Memory B cell (primary cell): Measurements from ENCODE around the gene TSPAN10.
A peak's percentile ranks its signal among the peaks of the same experiment; 100 is the strongest.

Experiments
- ATAC-seq: fragments of 150-1000 bp; cut with Tn5 transposase; 2 replicates; pipeline ENCODE4 v1.10.0; 2021; ENCODE audit warnings: low read depth, mild to moderate bottlenecking, moderate library complexity
- DNase-seq, 2 donors: peaks; one replicate each; pipeline ENCODE4 v3.0.0; 2022; ENCODE audit warnings: low spot score in 2 of 2
- H3K27ac Mint-ChIP-seq: one replicate; pipeline ENCODE4 v1.8.0; 2022; ENCODE audit warnings: mild to moderate bottlenecking, moderate library complexity, mixed read lengths
- H3K27me3 Mint-ChIP-seq: one replicate; pipeline ENCODE4 v1.8.0; 2022; ENCODE audit warnings: mixed read lengths
- H3K36me3 Mint-ChIP-seq: one replicate; pipeline ENCODE4 v1.8.0; 2022; ENCODE audit warnings: mild to moderate bottlenecking, mixed read lengths
- H3K4me1 Mint-ChIP-seq: one replicate; pipeline ENCODE4 v1.8.0; 2022; ENCODE audit warnings: mixed read lengths
- H3K4me3 Mint-ChIP-seq: one replicate; pipeline ENCODE4 v1.8.0; 2022; ENCODE audit warnings: mild to moderate bottlenecking, moderate library complexity, mixed read lengths
- H3K9me3 Mint-ChIP-seq: one replicate; pipeline ENCODE4 v1.8.0; 2022; ENCODE audit warnings: mixed read lengths

Gene TSPAN10

DNA sequence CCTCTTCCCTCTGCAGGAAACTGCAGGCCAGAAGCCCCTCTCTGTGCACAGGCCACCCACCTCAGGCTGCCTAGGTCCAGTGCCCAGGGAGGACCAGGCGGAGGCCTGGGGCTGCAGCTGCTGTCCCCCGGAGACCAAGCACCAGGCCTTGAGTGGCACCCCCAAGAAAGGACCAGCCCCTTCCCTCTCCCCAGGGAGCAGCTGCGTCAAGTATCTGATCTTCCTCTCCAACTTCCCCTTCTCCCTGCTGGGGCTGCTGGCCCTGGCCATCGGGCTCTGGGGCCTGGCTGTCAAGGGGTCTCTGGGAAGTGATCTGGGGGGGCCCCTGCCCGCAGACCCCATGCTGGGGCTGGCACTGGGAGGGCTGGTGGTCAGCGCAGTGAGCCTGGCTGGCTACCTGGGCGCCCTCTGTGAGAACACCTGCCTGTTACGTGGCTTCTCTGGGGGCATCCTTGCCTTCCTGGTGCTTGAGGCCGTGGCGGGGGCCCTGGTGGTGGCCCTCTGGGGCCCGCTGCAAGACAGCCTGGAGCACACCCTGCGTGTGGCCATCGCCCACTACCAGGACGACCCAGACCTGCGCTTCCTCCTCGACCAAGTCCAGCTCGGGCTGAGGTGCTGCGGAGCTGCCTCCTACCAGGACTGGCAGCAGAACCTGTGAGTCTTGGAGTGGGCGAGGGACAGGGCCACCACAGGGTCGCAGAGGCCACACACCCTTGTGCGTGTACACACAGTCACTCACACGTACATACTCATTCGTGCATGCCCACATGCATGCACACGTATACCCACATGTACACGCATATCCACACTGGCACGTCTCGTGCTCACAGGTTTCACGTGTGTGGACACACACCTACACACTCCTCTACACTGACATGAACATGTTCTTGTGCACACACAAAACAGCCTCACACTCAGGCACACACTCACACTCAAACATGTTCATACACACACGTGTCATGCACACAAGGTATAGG is 8.3 kb downstream of the TSPAN10 start:
- no peaks in the 10 kb centered on the region for H3K36me3 Mint-ChIP-seq
- ATAC-seq: no peak
- H3K27me3 Mint-ChIP-seq: peaks cover 2% of the 10 kb centered on the region

DNA sequence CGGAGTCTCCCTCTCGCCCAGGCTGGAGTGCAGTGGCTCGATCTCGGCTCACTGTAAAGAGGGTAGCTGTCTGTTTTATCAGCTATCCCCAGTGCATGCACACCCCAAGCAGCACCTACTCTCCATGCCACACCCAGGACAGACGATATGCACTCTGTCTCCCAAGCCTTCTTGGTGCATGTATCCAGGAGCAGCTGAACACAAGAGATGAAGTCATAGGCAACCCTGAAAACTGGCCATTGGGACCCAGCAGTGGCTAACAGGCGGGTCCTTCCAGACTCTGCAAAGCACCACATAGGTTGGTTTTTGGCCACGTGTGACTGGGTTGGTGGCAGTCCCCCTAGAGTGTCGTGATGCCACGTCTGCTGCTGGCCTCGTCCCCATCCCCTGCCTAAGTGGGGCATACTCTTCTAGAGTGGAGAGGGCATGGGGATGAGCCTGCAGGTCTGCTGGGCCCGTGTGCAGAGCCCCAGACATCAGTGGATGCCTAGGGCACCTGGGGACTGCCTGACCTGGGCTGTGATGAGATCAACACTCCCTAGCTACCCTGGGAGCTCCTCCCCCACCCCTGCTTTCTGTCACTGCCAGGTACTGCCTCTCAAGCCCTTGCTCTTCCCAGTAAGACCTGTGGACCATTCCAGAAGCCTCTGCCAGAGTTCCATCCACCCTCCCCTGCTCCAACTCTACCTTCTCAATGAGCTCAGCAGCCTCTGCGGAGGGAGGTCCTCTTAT is 10.0 kb downstream of the TSPAN10 start:
- no peaks in the 10 kb centered on the region for H3K9me3 Mint-ChIP-seq
- no peak for ATAC-seq
- H3K27me3 Mint-ChIP-seq: peaks cover 5% of the 10 kb centered on the region
- DNase-seq: no peak
- H3K27ac Mint-ChIP-seq: no peak overlapping the region
- H3K4me1 Mint-ChIP-seq: peaks cover 5% of the 10 kb centered on the region
- no peak overlapping the region for H3K4me3 Mint-ChIP-seq
- no peaks in the 10 kb centered on the region for H3K36me3 Mint-ChIP-seq

More for the DNA sequence above, 8.3 kb downstream of the TSPAN10 start:
- DNase-seq: no peak
- Mint-ChIP-seq H3K9me3 (no peaks in the 10 kb centered on the region), H3K27ac (no peak overlapping the region), H3K4me1 (peaks cover 2% of the 10 kb centered on the region), H3K4me3 (no peak overlapping the region)

DNA sequence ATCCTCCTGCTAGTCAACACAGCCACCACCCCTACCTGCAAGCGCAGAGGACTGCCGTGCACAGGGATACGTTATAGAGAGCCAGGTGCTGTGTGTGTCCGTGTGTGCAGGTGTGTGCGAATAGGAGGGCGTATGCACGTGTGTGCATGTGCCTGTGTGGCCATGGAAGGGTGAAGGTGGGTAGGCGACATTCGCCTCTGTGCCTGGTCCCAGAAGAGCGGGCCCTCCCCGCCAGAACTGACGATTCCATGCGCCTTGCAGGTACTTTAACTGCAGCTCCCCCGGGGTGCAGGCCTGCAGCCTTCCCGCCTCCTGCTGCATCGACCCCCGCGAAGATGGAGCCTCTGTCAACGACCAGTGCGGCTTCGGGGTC is 10.6 kb downstream of the TSPAN10 start:
- no peak for ATAC-seq
- DNase-seq: no peak
- Mint-ChIP-seq H3K4me1 (peaks cover 5% of the 10 kb centered on the region), H3K4me3 (no peak overlapping the region), H3K36me3 (no peaks in the 10 kb centered on the region), H3K27ac (no peak overlapping the region), H3K9me3 (no peaks in the 10 kb centered on the region), H3K27me3 (peaks cover 5% of the 10 kb centered on the region)

DNA sequence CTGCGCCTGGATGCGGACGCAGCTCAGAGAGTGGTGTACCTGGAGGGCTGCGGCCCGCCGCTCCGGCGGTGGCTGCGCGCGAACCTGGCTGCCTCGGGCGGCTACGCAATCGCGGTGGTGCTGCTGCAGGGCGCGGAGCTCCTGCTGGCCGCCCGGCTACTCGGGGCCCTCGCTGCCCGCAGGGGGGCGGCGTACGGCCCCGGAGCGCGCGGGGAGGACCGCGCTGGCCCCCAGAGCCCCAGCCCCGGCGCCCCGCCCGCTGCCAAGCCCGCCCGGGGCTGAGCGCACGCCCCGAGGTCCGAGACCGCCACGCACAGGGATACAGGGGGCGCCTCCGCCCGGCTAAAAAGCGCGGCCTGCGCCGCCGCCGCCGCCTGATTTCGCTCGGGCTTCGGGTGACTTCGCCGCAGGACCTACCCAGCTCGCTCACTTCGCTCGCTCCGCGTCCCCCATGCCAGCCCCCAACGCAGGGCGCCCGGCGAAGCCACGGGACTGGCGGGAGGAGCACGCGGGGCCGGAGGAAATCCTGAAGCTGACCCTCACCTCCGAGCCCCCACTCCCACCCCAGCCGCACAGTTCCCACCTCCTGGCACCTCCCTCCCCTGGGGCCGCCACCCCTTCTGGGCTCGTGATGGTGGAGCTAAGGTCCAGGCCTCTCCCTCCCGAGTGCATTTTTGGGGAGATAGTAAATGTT is 11.2 kb downstream of the TSPAN10 start:
- H3K36me3 Mint-ChIP-seq: no peaks in the 10 kb centered on the region
- H3K9me3 Mint-ChIP-seq: no peaks in the 10 kb centered on the region
- no peak overlapping the region for H3K27ac Mint-ChIP-seq
- no peak for ATAC-seq
- H3K27me3 Mint-ChIP-seq: peaks cover 5% of the 10 kb centered on the region
- peaks cover 5% of the 10 kb centered on the region for H3K4me1 Mint-ChIP-seq
- no peak overlapping the region for H3K4me3 Mint-ChIP-seq
- no peak for DNase-seq

DNA sequence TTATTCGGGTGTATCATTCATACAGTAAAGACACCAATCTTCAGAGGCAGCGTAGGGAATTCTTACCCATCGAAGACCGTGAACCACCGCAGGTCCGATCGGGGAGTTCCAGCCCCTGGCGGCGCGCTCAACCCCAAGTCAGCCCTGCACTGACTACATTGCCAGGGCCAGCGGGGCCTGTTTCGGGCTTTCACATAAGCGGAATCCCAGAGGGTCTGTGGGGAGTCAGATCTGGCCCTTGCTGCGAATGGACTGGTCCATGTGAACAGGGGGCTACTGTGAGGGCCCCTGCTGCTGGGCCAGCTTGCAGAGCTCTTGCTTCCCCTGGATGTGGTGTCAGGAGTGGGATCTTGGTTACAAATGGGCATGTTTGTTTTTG is 11.7 kb downstream of the TSPAN10 start:
- Mint-ChIP-seq H3K36me3 (no peaks in the 10 kb centered on the region), H3K4me3 (no peak overlapping the region), H3K27ac (no peak overlapping the region), H3K9me3 (no peaks in the 10 kb centered on the region), H3K27me3 (peaks cover 9% of the 10 kb centered on the region), H3K4me1 (peaks cover 10% of the 10 kb centered on the region)
- DNase-seq (no peak), ATAC-seq (no peak)

DNA sequence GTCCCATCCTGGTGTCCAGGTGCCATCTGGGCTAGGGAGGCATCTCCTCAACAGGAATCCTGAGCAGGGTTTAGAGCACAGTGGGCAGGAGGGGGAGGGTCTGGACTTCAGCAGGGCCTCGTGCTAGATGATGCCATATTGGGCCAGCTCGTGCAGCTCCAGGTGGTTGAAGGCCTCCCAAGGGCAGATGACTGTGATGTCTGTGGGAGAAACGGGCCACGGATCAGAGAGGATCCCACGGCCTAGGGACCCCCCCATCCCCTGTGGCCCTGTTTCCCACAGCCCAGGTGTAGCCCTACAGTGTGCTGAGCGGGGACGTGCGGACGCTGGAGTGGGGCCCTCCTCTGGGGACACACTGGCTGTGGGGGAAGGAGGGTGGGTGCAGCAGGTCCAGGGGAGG is 14.0 kb downstream of the TSPAN10 start:
- H3K36me3 Mint-ChIP-seq: no peaks in the 10 kb centered on the region

DNA sequence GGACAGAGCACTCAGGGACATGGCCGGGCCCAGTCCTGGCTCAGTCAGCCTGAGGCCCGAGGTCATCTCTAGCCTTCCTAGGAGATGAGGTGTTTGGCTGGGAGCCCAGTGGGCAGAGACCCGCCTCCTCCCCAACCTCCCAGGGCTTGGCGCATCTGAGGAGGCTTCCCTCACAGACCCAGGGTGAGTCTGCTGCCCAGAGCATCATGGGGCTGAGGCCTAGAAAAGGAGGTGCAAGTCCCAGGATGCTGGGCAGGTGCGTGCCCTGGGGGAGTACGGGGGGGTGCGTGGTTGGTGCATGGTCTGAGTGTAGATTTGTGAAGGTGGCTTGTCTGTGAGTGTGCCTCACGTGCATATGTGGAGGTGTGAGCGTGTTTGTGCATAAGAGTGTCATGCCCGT is 14.7 kb downstream of the TSPAN10 start:
- Mint-ChIP-seq H3K4me3 (peak overlapping the region; percentile 59), H3K36me3 (no peaks in the 10 kb centered on the region), H3K27me3 (peaks cover 7% of the 10 kb centered on the region), H3K27ac (no peak overlapping the region), H3K4me1 (peaks cover 10% of the 10 kb centered on the region), H3K9me3 (no peaks in the 10 kb centered on the region)
- no peak for DNase-seq
- no peak for ATAC-seq

More for the DNA sequence above, 14.0 kb downstream of the TSPAN10 start:
- Mint-ChIP-seq H3K27me3 (peaks cover 7% of the 10 kb centered on the region), H3K4me1 (peaks cover 10% of the 10 kb centered on the region), H3K4me3 (no peak overlapping the region), H3K9me3 (no peaks in the 10 kb centered on the region), H3K27ac (no peak overlapping the region)
- DNase-seq: no peak
- no peak for ATAC-seq

DNA sequence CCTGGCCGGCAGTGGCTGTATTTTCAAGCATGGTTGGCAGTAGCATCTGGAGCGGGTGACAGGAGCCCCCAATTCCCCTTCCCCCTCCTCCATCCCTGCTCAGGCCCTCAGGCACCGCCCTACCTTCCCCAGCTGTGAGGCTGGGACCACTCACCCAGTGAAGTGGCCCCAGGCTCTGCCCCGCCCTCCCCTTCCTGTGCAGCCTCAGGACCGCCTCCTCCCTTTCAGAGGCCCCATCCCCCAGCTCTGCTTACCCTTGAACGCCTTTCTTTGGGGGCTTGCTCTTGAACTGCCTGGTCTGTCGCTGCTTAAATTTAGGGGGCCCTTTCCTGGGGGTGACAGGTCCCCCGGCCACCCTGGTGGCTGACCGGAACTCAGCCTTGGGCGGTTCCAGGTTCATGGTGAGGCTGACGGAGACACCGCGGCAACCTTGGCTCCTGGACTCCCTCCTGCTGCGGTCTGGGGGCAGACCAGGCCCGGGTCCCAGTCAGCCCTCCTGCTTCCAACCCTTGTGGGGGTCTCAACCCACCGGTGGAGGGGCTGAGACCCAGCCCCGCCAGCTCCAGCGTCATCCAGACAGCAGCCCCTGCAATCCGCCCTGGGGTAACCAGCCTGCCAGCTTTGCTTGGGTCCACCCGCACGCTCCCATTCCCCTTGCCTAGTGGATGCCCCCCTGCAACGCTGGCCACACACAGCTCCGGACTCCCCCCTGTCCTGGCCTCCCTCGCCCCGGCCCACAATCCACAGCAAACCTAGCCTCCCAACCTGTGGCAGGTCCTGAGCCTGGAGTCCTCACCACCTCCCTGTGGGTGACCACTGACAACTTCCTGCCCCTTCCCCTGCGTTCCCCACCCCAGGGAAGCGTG is 16.1 kb downstream of the TSPAN10 start:
- peak in 1 of 2 donors; percentile 25 for DNase-seq
- H3K9me3 Mint-ChIP-seq: no peaks in the 10 kb centered on the region
- peaks cover 7% of the 10 kb centered on the region for H3K27me3 Mint-ChIP-seq
- H3K27ac Mint-ChIP-seq: peak overlapping the region; percentile 67
- ATAC-seq: peak; percentile 72
- peaks cover 8% of the 10 kb centered on the region for H3K4me1 Mint-ChIP-seq
- H3K4me3 Mint-ChIP-seq: peak overlapping the region; percentile 85
- H3K36me3 Mint-ChIP-seq: no peaks in the 10 kb centered on the region

DNA sequence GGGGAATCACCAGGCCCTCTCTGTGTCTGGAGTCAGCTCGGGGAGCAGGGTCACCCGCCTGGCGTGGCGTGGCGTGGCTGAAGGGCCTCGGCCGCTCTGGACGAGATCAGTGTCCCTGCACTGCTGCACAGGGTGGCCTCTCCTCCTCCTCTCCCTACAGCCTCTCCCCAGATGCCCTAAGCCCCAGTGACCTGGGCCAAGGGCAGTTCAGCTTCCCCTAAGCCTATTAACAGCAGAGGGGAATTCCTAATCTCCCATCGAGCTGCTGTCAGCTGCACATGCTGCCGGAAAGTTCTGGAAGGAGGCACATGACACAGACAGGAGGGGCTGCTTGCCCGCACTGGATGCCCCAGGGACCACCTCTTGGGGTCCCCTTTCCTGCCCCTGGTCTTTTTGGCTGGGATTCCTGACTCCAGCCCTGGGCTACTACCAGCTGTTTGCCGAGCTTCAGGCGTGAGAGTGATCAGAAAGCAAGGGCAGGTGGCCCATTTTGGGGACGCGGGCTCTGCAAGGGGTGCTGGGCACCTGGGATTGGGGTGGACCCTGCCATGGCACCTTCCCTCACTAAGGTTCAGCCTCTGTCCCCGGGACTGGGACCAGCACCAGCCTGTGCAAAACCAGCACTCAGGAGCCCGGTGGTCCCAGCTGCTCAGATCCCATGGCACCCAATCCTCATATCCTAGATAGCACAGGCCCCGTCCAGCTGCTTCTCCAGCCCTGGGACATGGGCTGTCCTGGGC is 18.6 kb downstream of the TSPAN10 start:
- Mint-ChIP-seq H3K4me3 (no peak overlapping the region), H3K9me3 (no peaks in the 10 kb centered on the region), H3K36me3 (no peaks in the 10 kb centered on the region), H3K27me3 (peaks cover 7% of the 10 kb centered on the region), H3K27ac (no peak overlapping the region), H3K4me1 (peaks cover 8% of the 10 kb centered on the region)
- no peak for ATAC-seq
- no peak for DNase-seq

DNA sequence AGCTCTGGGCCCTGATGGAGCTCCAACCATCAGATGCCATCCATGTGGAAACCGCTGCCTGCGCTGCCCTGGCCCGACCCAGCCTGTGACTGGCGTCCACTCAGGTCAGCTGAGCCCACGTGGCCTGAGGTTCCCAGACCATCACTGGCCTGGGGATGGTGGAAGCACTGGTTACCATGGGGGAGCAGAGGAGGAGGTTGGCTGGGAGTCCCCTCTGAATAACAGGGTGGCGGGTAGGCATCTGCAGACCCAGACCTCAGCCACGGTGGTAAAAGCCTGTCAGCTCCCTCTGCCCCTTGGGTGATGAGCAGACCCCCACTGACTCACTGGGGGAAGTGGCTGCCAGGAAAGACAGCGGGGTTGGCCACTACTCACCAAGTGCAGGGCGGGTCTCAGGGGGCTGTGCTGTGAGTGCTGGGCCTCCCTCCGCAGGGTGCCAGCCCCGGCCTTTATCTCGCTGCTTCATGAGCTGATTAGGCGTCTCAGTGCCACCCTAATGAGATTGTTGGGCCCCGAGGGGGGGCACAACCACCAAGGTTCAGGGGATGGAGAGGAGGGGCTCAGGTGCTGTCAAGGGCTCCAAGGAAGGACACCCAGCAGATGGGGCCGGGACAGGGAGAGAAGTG is 19.2 kb downstream of the TSPAN10 start, which contains the start of gene PDE6G:
Gene PDE6G, minus strand, starts transcription at position 425 of the 626 bp plus-strand sequence. CDS start 3,237 bp downstream, outside the sequence.
- no peaks in the 10 kb centered on the region for H3K36me3 Mint-ChIP-seq
- H3K4me3 Mint-ChIP-seq: no peak within 1 kb of the TSS
- no peak for DNase-seq
- H3K27ac Mint-ChIP-seq: no peak within 1 kb of the TSS
- H3K4me1 Mint-ChIP-seq: peaks cover 8% of the 10 kb centered on the region
- no peak for ATAC-seq
- H3K27me3 Mint-ChIP-seq: peaks cover 7% of the 10 kb centered on the region
- H3K9me3 Mint-ChIP-seq: no peaks in the 10 kb centered on the region

DNA sequence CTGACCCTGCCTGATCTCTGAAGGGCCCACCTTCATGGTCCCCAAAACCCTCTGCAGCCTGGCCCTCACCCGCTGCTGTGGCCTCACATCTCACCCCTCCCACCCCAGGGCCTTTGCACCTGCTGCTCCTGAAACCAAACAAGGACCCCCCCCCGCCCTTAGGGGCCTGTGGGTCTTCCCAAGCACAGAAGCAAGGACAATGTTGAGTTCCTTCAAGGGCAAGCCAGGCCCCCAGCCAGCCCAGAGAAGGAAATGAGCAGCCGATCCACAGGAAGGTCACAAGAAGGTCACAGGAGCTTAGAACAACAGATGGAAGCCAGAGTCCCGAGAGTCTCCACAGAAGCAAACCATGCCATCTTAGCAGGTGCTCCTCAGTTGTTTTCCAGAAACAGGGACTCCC is 19.8 kb downstream of the TSPAN10 start:
- ATAC-seq: no peak
- DNase-seq: no peak
- peaks cover 5% of the 10 kb centered on the region for H3K27me3 Mint-ChIP-seq
- no peak overlapping the region for H3K27ac Mint-ChIP-seq
- no peak overlapping the region for H3K4me3 Mint-ChIP-seq
- no peaks in the 10 kb centered on the region for H3K9me3 Mint-ChIP-seq
- H3K36me3 Mint-ChIP-seq: no peaks in the 10 kb centered on the region
- peaks cover 7% of the 10 kb centered on the region for H3K4me1 Mint-ChIP-seq

DNA sequence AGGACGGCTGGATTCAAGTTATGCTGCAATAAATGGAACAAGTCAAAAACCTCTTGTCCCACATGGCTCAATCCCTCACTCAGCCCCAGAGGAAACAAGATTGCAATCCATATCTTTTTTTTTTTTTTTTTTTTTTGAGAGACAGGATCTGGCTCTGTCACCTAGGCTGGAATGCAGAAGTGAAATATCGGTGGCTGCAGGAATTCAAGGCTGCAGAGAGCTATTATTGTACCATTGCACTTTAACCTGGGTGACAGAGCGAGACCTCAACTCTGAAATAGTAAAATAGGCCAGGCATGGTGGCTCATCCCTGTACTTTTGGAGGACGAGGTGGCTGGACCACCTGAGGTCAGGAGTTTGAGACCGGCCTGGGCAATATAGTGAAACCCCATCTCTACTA is 22.0 kb downstream of the TSPAN10 start:
- no peaks in the 10 kb centered on the region for H3K4me1 Mint-ChIP-seq

More for the DNA sequence above, 22.0 kb downstream of the TSPAN10 start:
- Mint-ChIP-seq H3K4me3 (no peak overlapping the region), H3K27me3 (no peaks in the 10 kb centered on the region), H3K36me3 (no peaks in the 10 kb centered on the region), H3K27ac (no peak overlapping the region), H3K9me3 (no peaks in the 10 kb centered on the region)
- ATAC-seq (no peak), DNase-seq (no peak)
